Upper lobe of left lung (tissue), 6 donors: ENCODE data around the gene DTNA. TPM values are rescaled to one million over a fixed set of nuclear protein-coding genes. Genes with fewer than 3 reads are reported as not detected.

Source experiments
- ATAC-seq, 2 donors: fragments of 200-7000 bp; cut with Tn5 transposase; one replicate each; pipeline ENCODE4 v1.9.1; 2022; ENCODE audit warnings: mild to moderate bottlenecking in 2 of 2, moderate library complexity in 2 of 2; ENCODE audit not compliant: low FRiP score in 2 of 2
- DNase-seq, 2 donors: peaks; one replicate each; pipeline ENCODE4 v3.0.0-alpha.2; 2019 to 2020
- H3K27ac ChIP-seq, 4 donors: fragments of 200-600 bp; sonication (generic); one replicate each; pipeline ENCODE4 v1.5.1; 2016 to 2019
- H3K27me3 ChIP-seq, 4 donors: fragments of 200-600 bp; sonication (generic); one replicate each; pipeline ENCODE4 v1.5.1; 2017 to 2019
- H3K36me3 ChIP-seq, 4 donors: fragments of 200-600 bp; sonication (generic); one replicate each; pipeline ENCODE4 v1.5.1; 2016 to 2019
- H3K4me1 ChIP-seq, 4 donors: fragments of 200-600 bp; sonication (generic); one replicate each; pipeline ENCODE4 v1.5.1; 2018 to 2019
- H3K4me3 ChIP-seq, 4 donors: fragments of 200-600 bp; sonication (generic); one replicate each; pipeline ENCODE4 v1.5.1; 2017 to 2019; ENCODE audit warnings: mild to moderate bottlenecking in 2 of 4, moderate library complexity in 1 of 4
- H3K9me3 ChIP-seq, 4 donors: fragments of 200-600 bp; sonication (generic); one replicate each; pipeline ENCODE4 v1.5.1; 2018 to 2019
- CTCF ChIP-seq, 6 experiments: fragments of 450-650 bp in 4 of 6; fragments of 200-600 bp in 2 of 6; sonication (generic) in 2 of 6; IDR thresholded peaks; one replicate each; pipeline ENCODE4 v1.5.1; 2016 to 2019; ENCODE audit warnings: antibody characterized with exemption in 6 of 6
- EP300 ChIP-seq, 4 donors: sonication (generic); formaldehyde crosslinking; IDR thresholded peaks; one replicate each; pipeline ENCODE4 v1.5.1; 2017; ENCODE audit warnings: antibody characterized with exemption in 4 of 4, control low read depth in 2 of 4
- POLR2A ChIP-seq, 4 donors: fragments of 450-650 bp; IDR thresholded peaks; one replicate each; pipeline ENCODE4 v1.5.1; 2016 to 2017; ENCODE audit warnings: antibody characterized with exemption in 4 of 4, mild to moderate bottlenecking in 2 of 4
- POLR2AphosphoS5 ChIP-seq, 2 donors: sonication (generic); formaldehyde crosslinking; IDR thresholded peaks; one replicate each; pipeline ENCODE4 v1.5.1; 2017; ENCODE audit warnings: antibody characterized with exemption in 2 of 2
- whole genome bisulfite sequencing, 2 donors: methylation state at CpG; one replicate each; pipeline ENCODE4 v1.1.5; 2017 to 2018; 5-methylcytosine and 5-hydroxymethylcytosine counted together
- total RNA-seq, 6 donors: library from RNA; depleted of rRNA in 4 of 6; stranded (reverse); fragments of >200 nt in 4 of 6; gene quantifications; one replicate each; pipeline versions ENCODE4 v1.1.0 to v1.2.1, GENCODE V29; 2016 to 2021
- donor health status: DM: no; HTN: no; CAD: no; lungs with moderate emphysema.
- donor health status: DM: no; HTN: yes; CAD: no; lungs with severe emphysema.

Gene DTNA
- total RNA-seq, 6 donors from 2014 or later, result 7.2 to 25.1 (median 16.7) TPM

GRCh38 chr18:34738175-34738894 lies 28.2 kb downstream of the DTNA start:
- H3K36me3 ChIP-seq, result no peaks in the 10 kb centered on the region
- H3K9me3 ChIP-seq, result no peaks in the 10 kb centered on the region
- TF ChIP-seq CTCF (IDR thresholded peaks at IDR 0.05) (no peak), EP300 (IDR thresholded peaks at IDR 0.05) (no peak), POLR2AphosphoS5 (IDR thresholded peaks at IDR 0.05) (no peak), POLR2A (IDR thresholded peaks at IDR 0.05) (no peak)
- DNase-seq, result no peak
- WGBS, 2 donors, result 50 to 61% methylated on average over 9 of the region's 9 CpGs
- peaks cover 0 to 9% (median 0%) of the 10 kb centered on the region in 4 donors for H3K4me1 ChIP-seq
- H3K27ac ChIP-seq, result no peak overlapping the region
- ATAC-seq, result no peak
- no peaks in the 10 kb centered on the region for H3K27me3 ChIP-seq
- no peak overlapping the region for H3K4me3 ChIP-seq

GRCh38 chr18:34740101-34740500 lies 30.0 kb downstream of the DTNA start:
- no peak for TF ChIP-seq EP300 (IDR thresholded peaks at IDR 0.05)
- no peak for TF ChIP-seq POLR2A (IDR thresholded peaks at IDR 0.05)
- TF ChIP-seq POLR2AphosphoS5 (IDR thresholded peaks at IDR 0.05), result no peak
- no peak for TF ChIP-seq CTCF (IDR thresholded peaks at IDR 0.05)
- no peaks in the 10 kb centered on the region for H3K27me3 ChIP-seq
- no peaks in the 10 kb centered on the region for H3K9me3 ChIP-seq
- H3K4me1 ChIP-seq, result peaks cover 0 to 9% (median 0%) of the 10 kb centered on the region in 4 donors
- no peaks in the 10 kb centered on the region for H3K36me3 ChIP-seq
- 85 to 97% methylated on average over 1 of the region's 1 CpG for WGBS, 2 donors
- H3K27ac ChIP-seq, result no peak overlapping the region
- H3K4me3 ChIP-seq, result no peak overlapping the region
- ATAC-seq (no peak), DNase-seq (no peak)

- Histone ChIP-seq H3K27me3 (no peaks in the 10 kb centered on the region), H3K27ac (no peak overlapping the region), H3K4me3 (no peak overlapping the region), H3K9me3 (no peaks in the 10 kb centered on the region), H3K36me3 (no peaks in the 10 kb centered on the region), H3K4me1 (peaks cover 0 to 9% (median 0%) of the 10 kb centered on the region in 4 donors)
- 91 to 95% methylated on average over 3 of the region's 3 CpGs for WGBS, 2 donors
- ATAC-seq (no peak), DNase-seq (no peak)
- TF ChIP-seq POLR2AphosphoS5 (IDR thresholded peaks at IDR 0.05) (no peak), POLR2A (IDR thresholded peaks at IDR 0.05) (no peak), EP300 (IDR thresholded peaks at IDR 0.05) (no peak)
Observed at GRCh38 chr18:34740724-34741123, 30.6 kb downstream of the DTNA start.

- 65 to 71% methylated on average over 1 of the region's 1 CpG for WGBS, 2 donors
- TF ChIP-seq POLR2A (IDR thresholded peaks at IDR 0.05), result no peak
- TF ChIP-seq EP300 (IDR thresholded peaks at IDR 0.05), result no peak
- TF ChIP-seq POLR2AphosphoS5 (IDR thresholded peaks at IDR 0.05), result no peak
- TF ChIP-seq CTCF (IDR thresholded peaks at IDR 0.05), result no peak
- no peaks in the 10 kb centered on the region for H3K27me3 ChIP-seq
- H3K27ac ChIP-seq, result no peak overlapping the region
- ATAC-seq (no peak), DNase-seq (no peak)
- H3K4me1 ChIP-seq, result peaks cover 0 to 9% (median 0%) of the 10 kb centered on the region in 4 donors
- H3K9me3 ChIP-seq, result no peaks in the 10 kb centered on the region
- H3K4me3 ChIP-seq, result no peak overlapping the region
- H3K36me3 ChIP-seq, result no peaks in the 10 kb centered on the region
Observed at GRCh38 chr18:34741401-34741800, 31.3 kb downstream of the DTNA start.

GRCh38 chr18:34742891-34743341 lies 32.8 kb downstream of the DTNA start:
- DNase-seq (no peak), ATAC-seq (no peak)
- Histone ChIP-seq H3K9me3 (no peaks in the 10 kb centered on the region), H3K4me1 (peaks cover 0 to 9% (median 0%) of the 10 kb centered on the region in 4 donors), H3K36me3 (no peaks in the 10 kb centered on the region), H3K27ac (no peak overlapping the region), H3K4me3 (no peak overlapping the region), H3K27me3 (no peaks in the 10 kb centered on the region)
- TF ChIP-seq EP300 (IDR thresholded peaks at IDR 0.05), result no peak
- TF ChIP-seq POLR2AphosphoS5 (IDR thresholded peaks at IDR 0.05), result no peak
- no peak for TF ChIP-seq CTCF (IDR thresholded peaks at IDR 0.05)
- TF ChIP-seq POLR2A (IDR thresholded peaks at IDR 0.05), result no peak
- 63 to 65% methylated on average over 5 of the region's 5 CpGs for WGBS, 2 donors
